GM18505 (cell line): ENCODE measurements around the gene ARHGEF18.

Experiments
- ATAC-seq: cut with Tn5 transposase; IDR thresholded peaks from one replicate; pipeline ENCODE4 v1.9.1; 2021; ENCODE audit not compliant: unreplicated experiment
- POLR2A ChIP-seq: IDR thresholded peaks from 4 replicates; pipeline ENCODE4 v1.6.1; 2011; ENCODE audit warnings: borderline replicate concordance; ENCODE audit not compliant: insufficient read depth, insufficient read length; ENCODE audit errors: extremely low read depth

Gene ARHGEF18

GRCh38 chr19:7382694-7383093 lies 34.0 kb downstream of the ARHGEF18 start:
- no peak for ATAC-seq
- TF ChIP-seq POLR2A: no peak

- ATAC-seq: no peak
- TF ChIP-seq POLR2A: no peak
These were observed 34.5 kb downstream of the ARHGEF18 start for GRCh38 chr19:7383284-7383683.

- ATAC-seq: no peak
- TF ChIP-seq POLR2A: no peak
These were observed 36.3 kb downstream of the ARHGEF18 start for GRCh38 chr19:7385062-7385461.

DNA sequence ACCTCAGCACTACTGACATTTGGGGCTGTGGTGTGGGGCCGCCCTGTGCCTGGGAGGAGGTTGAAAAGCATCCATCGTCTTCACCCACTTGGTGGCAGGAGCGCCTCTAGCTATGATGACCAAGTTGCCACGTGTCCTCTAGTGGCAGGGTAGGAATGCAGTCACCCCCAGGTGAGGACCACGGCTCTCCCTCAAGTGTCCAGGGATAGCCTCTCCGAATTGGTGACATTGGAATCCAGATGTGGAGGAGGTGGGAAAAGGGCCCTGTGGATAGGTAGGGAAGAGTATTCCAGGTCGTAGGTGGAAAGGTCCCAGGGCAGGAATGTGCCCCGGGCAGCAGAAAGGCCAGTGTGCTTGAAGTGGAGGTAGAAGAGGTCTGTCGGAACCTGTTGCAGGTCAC lies 37.6 kb downstream of the ARHGEF18 start:
- no peak for TF ChIP-seq POLR2A
- ATAC-seq: no peak

DNA sequence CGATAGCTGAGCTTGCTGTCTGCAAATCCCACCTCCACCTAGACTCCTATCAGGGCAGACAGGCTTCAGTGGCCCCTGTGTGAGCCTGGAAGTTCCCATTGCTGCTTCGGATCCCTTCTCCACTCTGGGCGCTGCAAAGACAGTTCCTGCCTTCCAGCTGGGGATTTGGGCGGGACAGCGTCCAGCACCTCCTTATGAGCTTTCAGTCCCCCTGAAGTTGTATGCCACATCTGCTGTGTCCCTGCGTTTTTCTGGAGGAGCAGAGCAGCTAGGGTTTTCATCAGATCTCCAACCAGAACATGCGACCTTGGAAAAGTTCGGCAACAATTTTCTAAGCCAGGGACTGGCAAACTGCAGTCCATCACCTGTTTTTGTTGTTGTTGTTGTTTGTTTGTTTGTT lies 38.0 kb downstream of the ARHGEF18 start:
- no peak for TF ChIP-seq POLR2A
- ATAC-seq: no peak

DNA sequence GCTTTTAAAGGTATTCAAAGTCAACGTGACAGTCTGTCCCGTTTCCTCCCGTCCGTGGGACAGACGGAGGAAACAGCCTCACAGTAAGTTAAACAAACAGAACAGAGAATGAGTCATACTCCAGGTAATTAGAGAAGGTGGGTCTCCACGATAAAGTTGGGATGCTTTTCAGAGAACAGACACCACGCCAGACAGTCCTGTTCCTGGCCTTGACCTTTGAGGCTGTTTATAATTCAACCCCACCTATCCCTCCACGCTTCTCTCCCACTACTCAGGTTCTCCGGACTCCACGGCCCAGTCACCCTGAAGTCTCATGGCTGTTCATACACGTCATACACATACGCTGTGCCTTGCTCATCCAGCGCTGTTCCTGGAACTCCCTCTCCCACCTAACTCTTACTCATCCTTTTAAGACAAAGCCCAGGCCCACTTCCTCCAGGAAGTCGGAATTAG lies 42.5 kb downstream of the ARHGEF18 start:
- no peak for TF ChIP-seq POLR2A
- ATAC-seq: no peak

GRCh38 chr19:7393459-7393858 lies 44.7 kb downstream of the ARHGEF18 start:
- no peak for ATAC-seq
- no peak for TF ChIP-seq POLR2A

DNA sequence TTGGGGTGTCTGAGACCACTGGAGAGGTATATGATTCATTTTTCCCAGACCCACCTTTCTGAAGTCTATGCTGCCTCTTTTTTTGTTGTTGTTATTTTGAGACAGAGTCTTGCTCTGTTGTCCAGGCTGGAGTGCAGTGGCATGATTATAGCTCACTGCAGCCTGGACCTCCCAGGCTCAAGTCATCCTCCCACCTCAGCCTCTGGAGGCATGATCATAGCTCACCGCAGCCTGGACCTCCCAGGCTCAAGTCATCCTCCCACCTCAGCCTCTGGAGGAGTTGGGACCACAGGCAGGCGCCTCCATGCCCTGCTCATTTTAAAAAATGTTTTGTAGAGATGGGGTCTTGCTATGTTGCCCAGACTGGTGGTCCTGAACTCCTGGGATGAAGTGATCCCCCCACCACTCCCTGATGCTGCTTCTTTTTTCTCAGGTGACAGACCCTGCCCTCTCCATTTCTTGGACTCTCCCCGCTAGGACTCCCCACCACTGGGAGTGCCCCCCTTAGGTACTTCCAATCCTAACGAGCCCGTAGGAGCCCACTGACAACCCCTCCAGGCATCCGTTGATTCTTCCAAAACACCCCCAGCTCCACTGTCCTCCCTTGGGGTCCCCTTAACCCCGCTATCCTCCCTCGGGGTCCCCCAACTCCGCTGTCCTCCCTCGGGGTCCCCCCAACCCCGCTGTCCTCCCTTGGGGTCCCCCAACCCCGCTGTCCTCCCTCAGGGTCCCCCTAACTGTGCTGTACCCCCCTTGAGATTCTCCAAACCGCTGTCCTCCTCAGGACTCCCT lies 45.4 kb downstream of the ARHGEF18 start:
- TF ChIP-seq POLR2A: no peak
- no peak for ATAC-seq

GRCh38 chr19:7394731-7395359 lies 46.1 kb downstream of the ARHGEF18 start:
- TF ChIP-seq POLR2A: peak; percentile 83
- peak; percentile 75 for ATAC-seq

- ATAC-seq: peak; percentile 15
- no peak for TF ChIP-seq POLR2A
These were observed 46.8 kb downstream of the ARHGEF18 start for GRCh38 chr19:7395360-7396066.

GRCh38 chr19:7397687-7398086 lies 49.0 kb downstream of the ARHGEF18 start:
- no peak for TF ChIP-seq POLR2A
- ATAC-seq: no peak
